Stimulated activated CD4-positive, alpha-beta T cell treated with anti-CD3 and anti-CD28 coated beads, Interleukin-15, amount 100 ng/mL, for 24 hours (primary cell): ENCODE results near the gene WFS1.

ENCODE experiments used
- DNase-seq: peaks from one replicate; pipeline ENCODE4 v3.0.0-alpha.2; 2020

Gene WFS1

DNA sequence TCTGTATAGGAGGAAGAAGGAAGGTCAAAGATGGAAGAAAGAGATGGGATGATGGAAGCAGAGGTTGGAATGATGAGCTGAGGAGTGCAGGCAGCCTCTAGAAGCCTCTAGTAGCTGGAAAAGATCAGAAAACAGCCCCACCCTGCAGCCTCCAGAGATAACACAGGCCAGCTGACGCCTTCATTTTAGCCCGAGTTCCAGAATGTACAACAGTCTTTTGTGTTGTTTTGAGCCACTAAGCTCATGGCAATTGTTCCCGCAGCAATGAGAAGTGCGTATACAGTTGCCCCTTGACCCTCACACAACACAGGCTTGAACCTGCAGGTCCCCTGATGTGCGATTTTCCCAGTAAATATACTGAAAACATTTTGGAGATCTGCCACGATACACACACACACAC lies 72.0 kb downstream of the WFS1 start:
- no peak for DNase-seq

DNA sequence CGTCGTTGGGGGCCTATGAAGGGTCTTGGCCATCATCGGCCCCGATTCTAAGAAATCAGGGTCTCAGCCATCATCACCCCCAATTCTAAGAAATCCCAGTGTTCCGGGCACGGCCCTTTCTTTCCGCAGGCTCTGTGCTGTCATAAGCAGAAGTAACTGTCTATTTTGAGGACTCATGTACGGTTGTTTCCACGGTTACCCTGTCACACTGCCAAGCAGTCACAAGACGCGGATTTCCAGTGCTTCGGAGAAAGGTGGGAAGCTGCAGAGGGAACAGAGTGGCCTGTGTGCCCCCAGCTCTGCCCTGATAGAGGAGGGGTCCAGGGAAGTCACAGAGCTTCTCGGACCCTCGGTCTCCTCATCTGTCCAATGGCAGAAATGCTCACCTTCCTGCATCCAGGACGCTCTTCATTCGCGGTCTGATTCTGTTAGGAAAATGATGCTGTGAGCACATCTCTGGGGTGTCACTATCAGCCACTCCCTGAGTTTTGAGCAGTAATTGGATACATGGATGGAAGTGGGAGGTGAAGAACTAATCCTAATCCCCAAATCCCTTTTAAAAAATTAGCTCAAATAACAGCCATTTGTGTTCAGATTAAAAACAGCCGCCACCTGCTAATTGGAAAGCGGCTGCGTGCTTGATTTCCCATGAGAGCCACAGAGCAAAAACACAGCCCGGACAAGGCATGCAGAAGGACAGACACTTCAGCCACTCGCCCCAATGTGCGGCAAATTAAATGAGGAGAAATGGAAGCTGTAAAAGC lies 73.1 kb downstream of the WFS1 start:
- DNase-seq = no peak

DNA sequence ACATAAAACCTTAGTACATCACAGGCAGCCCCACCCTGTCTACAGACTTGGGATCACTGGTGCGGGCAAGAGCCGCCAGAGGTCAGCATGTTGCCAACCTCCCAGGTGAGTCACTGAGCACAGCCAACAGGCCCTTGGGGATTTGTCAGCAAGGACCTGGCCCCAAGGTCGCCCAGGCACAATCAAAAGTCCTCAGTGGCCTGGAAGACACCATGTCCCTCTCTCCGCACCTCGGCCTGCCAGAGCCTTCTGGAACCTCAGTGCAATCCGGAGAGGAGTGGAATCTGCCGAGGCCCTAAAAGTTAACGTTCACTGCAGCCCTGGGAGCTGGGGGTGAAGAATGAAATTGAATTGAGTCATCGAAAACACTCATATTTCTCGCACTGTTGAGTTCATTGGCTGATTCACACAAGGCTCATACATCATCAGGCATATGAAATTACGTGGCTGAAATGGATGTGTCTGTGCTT lies 74.3 kb downstream of the WFS1 start:
- no peak for DNase-seq

DNA sequence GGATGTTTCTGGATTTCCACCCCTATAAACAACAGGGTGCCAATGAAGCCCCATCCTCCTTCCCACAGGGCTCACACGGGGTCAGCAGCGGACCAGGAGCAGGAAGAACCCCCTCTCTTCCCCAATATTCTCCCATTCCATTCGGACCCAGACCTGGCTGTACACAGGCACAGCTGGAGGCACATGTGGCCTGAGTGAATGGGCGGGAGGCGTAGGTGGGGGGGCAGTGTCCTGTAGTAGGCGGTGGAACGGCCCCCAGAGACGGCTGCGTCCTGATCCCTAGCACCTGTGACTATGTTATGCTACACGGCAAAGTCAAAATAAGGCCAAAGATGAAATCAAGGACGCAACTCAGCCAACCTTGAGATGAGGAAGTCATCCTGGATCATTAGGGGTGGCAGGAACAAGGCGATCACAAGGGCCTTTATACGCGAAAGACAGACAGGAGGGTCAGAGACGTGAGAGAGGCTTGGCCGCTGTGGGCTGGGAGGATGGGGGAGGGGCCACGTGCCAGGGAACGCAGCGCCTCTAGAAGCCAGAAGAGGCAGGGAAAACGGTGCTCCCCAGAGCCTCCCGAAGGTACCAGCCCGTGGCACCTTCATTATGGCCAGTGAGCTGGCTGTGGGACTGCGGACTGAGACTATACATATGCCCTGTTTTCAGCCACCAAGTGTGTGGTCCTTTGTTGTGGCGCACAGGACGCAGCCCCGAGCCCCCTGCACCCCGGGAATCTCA lies 75.6 kb downstream of the WFS1 start:
- DNase-seq = no peak

DNA sequence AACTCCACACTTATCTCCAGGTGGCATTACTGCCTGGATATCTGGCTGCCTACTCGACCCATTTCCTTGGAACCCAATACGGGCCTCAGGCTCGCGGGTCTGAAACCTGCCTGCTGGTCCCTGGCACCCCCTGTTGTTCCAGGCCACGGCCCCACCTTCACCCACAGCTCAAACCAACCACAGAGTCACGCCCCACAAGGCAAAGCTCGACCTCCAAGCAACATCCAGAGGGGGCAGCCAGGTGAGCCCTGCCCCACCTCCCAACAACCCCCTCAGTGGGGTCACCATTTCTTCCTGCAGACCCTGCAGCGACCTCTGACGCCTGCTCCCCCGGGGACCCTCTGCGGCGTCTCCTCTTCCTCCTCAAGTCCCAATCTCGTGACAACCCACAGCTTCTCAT lies 76.2 kb downstream of the WFS1 start:
- no peak for DNase-seq

DNA sequence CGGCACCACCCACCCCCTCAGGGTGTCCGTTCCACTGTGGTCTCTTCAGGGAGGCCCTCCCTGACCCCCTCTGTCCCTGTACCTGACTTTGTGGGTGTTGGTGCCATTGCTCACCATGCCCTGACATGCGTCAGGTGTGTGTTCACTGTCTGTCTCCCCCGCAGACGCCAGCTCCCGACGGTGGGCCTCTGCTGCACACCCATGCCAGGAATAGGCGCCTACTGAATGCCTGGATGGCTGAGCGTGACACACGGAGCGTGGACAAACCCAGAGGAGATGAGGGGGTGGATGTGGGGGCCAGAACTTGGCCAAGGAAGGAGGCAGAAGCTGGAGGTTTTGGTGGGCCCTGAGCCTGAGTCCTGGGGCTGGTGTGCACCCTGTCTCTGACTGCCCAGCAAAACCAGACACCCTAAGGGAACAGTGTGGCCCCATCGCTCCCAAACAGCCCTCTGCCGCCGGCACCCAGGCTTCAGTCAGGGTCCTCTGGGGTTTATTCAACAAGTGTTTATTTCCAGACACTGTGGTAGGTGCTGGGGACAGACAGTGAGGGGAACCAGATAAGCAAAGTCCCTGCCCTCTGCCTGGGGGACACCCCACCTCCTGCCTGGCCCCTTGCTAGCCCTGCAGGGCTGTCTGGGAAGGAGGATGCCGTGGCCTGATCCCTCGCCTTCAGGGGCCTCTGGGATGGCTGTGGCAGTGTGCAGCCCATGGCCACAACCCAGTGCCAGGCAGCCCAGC lies 76.9 kb downstream of the WFS1 start:
- DNase-seq = no peak

DNA sequence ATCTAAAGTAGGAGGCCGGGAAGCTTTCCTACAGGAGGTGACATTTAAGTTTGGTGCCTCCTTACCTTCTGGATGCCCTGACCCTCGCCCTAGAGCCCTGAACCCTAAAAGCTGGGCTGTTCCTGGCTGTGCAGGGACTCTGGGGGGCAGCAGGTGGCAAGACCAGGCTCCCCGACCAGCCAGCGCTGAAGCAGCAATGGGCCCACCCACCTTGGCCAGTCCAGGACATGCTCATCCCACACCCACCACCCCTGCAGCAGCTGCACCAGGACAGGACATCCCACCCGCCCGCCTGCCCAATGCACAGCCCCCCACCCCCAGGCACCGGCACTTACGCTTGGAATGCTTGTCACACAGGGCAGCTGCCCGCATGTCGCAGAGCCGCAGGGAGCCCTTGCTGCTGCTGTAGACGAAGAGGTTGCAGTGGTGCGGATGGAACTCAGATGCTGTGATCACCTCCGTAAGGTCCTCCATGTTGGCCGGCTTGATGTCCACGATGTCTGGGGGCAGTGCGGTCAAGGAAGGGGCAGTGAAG lies 77.9 kb downstream of the WFS1 start:
- DNase-seq = no peak

DNA sequence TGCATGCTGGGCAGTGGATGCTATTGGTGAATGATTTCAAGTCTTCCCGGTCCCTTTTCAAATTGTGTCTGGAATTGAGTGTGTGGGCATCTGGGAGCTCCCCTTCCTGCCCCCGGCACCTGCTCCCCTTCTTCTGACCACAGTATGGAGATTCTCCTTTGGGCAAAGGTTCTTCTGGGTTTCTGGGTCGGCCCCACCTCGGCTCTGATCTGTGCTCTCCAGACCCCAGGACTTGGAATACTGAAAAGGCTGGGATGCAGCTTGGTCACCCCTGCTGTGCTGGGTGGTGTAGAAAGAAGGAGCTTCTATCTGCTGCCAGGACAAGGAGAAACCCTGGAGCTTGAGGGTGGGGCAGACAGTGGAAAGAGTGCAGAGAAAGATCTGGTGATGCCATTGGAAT lies 78.8 kb downstream of the WFS1 start:
- no peak for DNase-seq

DNA sequence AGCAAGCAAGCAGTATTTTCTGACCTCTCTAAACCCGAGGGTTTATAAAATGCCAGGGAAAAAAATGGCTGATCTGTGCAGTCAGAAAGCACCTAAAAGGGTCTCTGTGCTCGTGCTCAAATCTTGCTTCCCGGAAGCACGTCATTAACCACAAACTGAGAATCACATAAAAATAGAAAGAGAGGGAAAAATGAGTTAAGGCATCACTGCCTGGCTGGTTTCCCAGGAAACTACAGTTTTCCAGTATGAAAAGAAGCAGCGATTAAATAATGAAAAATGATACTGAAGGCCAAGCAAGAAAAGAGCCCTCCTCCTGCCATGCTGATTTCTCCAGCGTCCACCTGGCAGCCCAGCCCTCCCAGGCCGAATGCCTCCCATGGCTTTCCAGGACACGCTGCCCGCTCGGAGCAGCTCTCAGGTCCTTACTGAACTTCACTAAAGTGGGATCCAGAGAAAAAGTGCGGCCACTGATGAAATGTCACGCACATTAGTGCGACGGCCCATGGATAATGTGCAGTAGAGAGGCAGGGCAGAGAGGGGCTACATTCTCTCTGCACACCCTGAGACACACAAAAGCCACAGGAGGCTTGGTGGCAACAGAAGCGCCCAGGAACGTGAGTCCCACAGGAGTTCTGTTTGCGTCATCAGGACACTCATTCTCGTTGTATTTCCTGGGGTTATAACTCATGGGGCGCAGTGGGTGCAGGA lies 80.4 kb downstream of the WFS1 start:
- no peak for DNase-seq

DNA sequence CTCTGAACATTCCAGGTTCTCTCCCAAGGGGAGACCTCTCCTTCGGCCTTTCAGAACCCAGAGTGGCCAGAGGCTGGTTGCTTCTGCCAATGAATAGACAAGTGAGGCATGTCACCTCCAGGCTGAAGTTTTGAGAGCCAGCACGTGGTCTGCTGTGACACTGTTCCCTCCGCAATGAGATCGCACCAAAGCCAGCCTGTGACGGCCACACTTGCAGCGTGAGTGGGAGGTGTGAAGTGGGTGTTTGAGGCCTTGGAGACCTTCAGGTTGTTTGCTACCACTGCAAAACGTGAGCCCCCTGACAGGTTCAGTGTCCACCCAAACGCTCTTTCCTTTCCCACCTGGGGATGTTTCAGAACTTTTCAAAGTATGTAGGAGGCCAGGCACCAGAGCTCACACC lies 81.0 kb downstream of the WFS1 start:
- DNase-seq = no peak

DNA sequence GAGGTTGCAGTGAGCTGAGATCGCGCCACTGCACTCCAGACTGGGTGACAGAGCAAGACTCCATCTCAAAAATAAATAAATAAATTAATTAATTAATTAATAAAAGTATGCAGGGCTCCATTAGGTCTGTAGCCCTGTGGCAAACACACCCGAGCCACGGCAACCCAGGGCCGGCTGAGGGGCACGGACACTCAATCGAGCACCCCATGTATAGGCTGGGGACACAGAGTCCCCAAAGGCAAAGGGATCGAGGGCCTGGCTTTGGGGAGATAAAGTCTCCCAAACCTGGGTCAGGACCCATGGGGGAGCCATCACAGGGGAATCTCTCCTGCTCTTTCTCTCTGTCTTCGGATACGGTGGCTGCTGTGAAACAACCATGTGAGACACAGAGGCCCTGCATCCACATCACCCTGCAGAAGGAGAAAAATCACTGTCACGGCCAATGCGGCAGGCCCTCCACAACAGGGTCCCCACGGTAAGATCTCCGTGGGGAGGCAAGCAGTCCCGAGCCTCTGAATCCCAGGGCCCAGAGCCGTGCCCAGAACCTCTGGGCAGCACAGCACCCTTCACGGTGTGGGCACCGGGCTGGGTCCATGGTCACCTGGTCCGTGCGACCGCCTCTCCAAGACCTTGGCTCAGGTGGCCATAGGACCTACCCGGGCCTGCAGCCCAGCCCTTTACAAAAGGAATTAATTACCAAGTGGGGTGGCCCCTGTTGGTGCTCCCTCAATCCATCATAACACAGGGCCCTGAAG lies 81.8 kb downstream of the WFS1 start:
- no peak for DNase-seq

DNA sequence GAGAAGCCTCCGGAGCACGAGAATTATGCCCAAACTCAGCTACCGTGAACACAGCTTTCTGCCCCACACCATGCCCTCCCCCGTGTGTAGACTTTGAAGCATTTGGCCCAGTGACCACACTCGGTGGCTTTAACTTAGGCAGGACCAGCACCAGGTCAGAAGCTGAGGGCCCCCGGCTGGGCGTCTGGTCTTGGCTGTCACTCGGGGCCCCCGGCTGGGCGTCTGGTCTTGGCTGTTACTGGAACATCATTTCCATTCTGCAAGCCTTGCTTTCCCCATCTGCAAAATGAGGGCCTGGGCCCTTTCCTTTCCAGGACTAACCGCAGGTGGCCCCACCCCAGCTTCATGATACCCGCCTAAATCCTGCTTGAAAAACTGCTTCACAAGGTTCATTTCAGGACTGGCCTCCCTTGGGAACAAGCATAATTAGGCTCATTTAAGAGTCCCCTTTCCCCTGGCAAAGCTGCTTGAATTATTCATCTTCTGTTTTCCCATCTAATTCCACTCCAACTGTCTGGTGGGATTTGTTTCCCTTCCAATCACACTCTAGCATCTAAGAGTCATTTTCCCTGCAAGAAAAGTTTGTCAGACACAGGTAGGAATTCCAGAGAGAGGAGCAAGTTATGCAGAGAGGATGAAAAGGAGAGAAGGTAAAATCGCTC lies 82.5 kb downstream of the WFS1 start:
- no peak for DNase-seq
